ENCODE data around the gene ADH1C. TPM values are rescaled to one million over a fixed set of nuclear protein-coding genes. Genes with fewer than 3 reads are reported as not detected.

ADH1C gene
- total RNA-seq, 1 experiment from 2014 or later, result not detected

- TF ChIP-seq CTCF (conservative IDR thresholded peaks at IDR 0.05), result no peak
- no peak overlapping the region for H3K4ac ChIP-seq (ENCODE audit: low read depth, low read length)
- no peak overlapping the region for H4K5ac ChIP-seq (ENCODE audit: insufficient read length, low read depth, low read length)
- H3K9ac ChIP-seq (ENCODE audit: extremely low read depth, insufficient read length, low read length), result no peak overlapping the region
- H3K23ac ChIP-seq (ENCODE audit: insufficient read length, low read depth, low read length), result no peak overlapping the region
- Mint-ChIP-seq H3K9me3 (peaks cover 14 to 21% of the 10 kb centered on the region in 2 experiments), H3K27ac (no peak overlapping the region), H3K27me3 (ENCODE audit: low read depth) (no peaks in the 10 kb centered on the region), H3K4me3 (no peak overlapping the region), H3K4me1 (no peaks in the 10 kb centered on the region), H3K36me3 (ENCODE audit: insufficient read depth in 1 of 3, low read depth in 3 of 3) (peaks cover 0 to 16% (median 5%) of the 10 kb centered on the region in 3 experiments; a peak in 6 of 7 replicates)
- no peak overlapping the region for H2AK5ac ChIP-seq (ENCODE audit: insufficient read length, low read length)
- H2BK120ac ChIP-seq (ENCODE audit: low read depth, low read length, poor library complexity, severe bottlenecking), result no peak overlapping the region
- H3T11ph ChIP-seq (ENCODE audit: low read length), result no peak overlapping the region
- H3K27ac ChIP-seq (ENCODE audit: insufficient read length, low read depth, low read length), result no peak overlapping the region
- H2AFZ ChIP-seq (ENCODE audit: low read length), result no peak overlapping the region
- H2BK15ac ChIP-seq (ENCODE audit: low read depth, low read length), result no peak overlapping the region
- H2BK5ac ChIP-seq (ENCODE audit: insufficient read length, low read length), result no peak overlapping the region
- no peaks in the 10 kb centered on the region for H3K9me3 ChIP-seq (ENCODE audit: control insufficient read depth, low read depth, low read length)
- no peak overlapping the region for H4K8ac ChIP-seq (replicated peaks; ENCODE audit: insufficient read length, low read depth, low read length)
- H2BK12ac ChIP-seq (ENCODE audit: insufficient read length, low read depth, low read length), result no peak overlapping the region
- no CpG with 5 or more reads among the region's 5 CpGs for WGBS (ENCODE audit: extremely low coverage, insufficient read length, low lambda C conversion rate)
- no peaks in the 10 kb centered on the region for H3K79me2 ChIP-seq (ENCODE audit: insufficient read depth, low read length)
- no peaks in the 10 kb centered on the region for H4K20me1 ChIP-seq (ENCODE audit: control insufficient read depth, insufficient read depth, insufficient read length)
- no peak overlapping the region for H3K4me2 ChIP-seq (ENCODE audit: insufficient read depth, insufficient read length, low read length)
- no peaks in the 10 kb centered on the region for H3K4me1 ChIP-seq (ENCODE audit: insufficient read depth, low read length)
- H3K27me3 ChIP-seq (ENCODE audit: insufficient read depth, low read length), result no peaks in the 10 kb centered on the region
- H2BK20ac ChIP-seq (ENCODE audit: low read depth, low read length, poor library complexity, severe bottlenecking), result no peak overlapping the region
- H3K56ac ChIP-seq (ENCODE audit: insufficient read length, low read depth, low read length), result no peak overlapping the region
- H3K14ac ChIP-seq (ENCODE audit: insufficient read depth, low read length), result no peak overlapping the region
- no peaks in the 10 kb centered on the region for H3K23me2 ChIP-seq (ENCODE audit: insufficient read length, low read depth, low read length, poor library complexity, severe bottlenecking)
- no peak overlapping the region for H3K18ac ChIP-seq (ENCODE audit: insufficient read length, low read depth, low read length)
- H4K91ac ChIP-seq (ENCODE audit: insufficient read length, low read depth, low read length), result no peak overlapping the region
- no peak for DNase-seq
- no peaks in the 10 kb centered on the region for H3K79me1 ChIP-seq (ENCODE audit: insufficient read depth, low read depth, low read length, poor library complexity, severe bottlenecking)
These were observed 59.2 kb downstream of the ADH1C start for GRCh38 chr4:99293357-99293756.
